Gastrocnemius medialis (tissue), 4 donors: ENCODE results near the gene TBX18. TPM values are rescaled to one million over a fixed set of nuclear protein-coding genes. Genes with fewer than 3 reads are reported as not detected.

ENCODE experiments used
- ATAC-seq, 2 donors: fragments of 150-250 bp; one replicate each; pipeline ENCODE4 v1.9.1; 2016
- DNase-seq, 2 donors: peaks; one replicate each; pipeline ENCODE4 v3.0.0-alpha.2; 2019
- H3K27ac ChIP-seq, 4 donors: fragments of 200-600 bp; sonication (generic); 1 replicate in 1 of 4; 2 replicates in 3 of 4; pipeline ENCODE4 v1.5.1; 2016 to 2018; ENCODE audit warnings: mild to moderate bottlenecking in 2 of 4, moderate library complexity in 1 of 4
- H3K27me3 ChIP-seq, 3 donors: fragments of 200-600 bp; sonication (generic) in 2 of 3; 1 replicate in 1 of 3; 2 replicates in 2 of 3; pipeline versions ENCODE4 v1.5.1 to v1.6.0; 2016 to 2019; ENCODE audit warnings: mild to moderate bottlenecking in 1 of 3, moderate library complexity in 1 of 3
- H3K36me3 ChIP-seq, 2 donors: fragments of 200-600 bp; sonication (generic) in 1 of 2; one replicate each; pipeline ENCODE4 v1.5.1; 2017 to 2018
- H3K4me1 ChIP-seq, 2 donors: fragments of 200-600 bp; sonication (generic) in 1 of 2; one replicate each; pipeline ENCODE4 v1.5.1; 2016 to 2017; ENCODE audit warnings: mild to moderate bottlenecking in 2 of 2
- H3K4me3 ChIP-seq, 4 donors: fragments of 200-600 bp; sonication (generic) in 3 of 4; 1 replicate in 1 of 4; 2 replicates in 3 of 4; pipeline ENCODE4 v1.5.1; 2016 to 2019; ENCODE audit warnings: mild to moderate bottlenecking in 2 of 4
- H3K9me3 ChIP-seq, 3 donors: fragments of 200-600 bp; sonication (generic) in 2 of 3; 1 replicate in 1 of 3; 2 replicates in 2 of 3; pipeline ENCODE4 v1.5.1; 2016 to 2019
- CTCF ChIP-seq, 5 experiments: fragments of 450-650 bp in 3 of 5; fragments of 200-600 bp in 2 of 5; sonication (generic) in 2 of 5; IDR thresholded peaks in 4 of 5; conservative IDR thresholded peaks in 1 of 5; 1 replicate in 4 of 5; 2 replicates in 1 of 5; pipeline ENCODE4 v1.5.1; 2016 to 2019; ENCODE audit warnings: antibody characterized with exemption in 5 of 5, mild to moderate bottlenecking in 3 of 5, moderate library complexity in 3 of 5
- POLR2A ChIP-seq, 2 donors: fragments of 450-650 bp; IDR thresholded peaks; one replicate each; pipeline ENCODE4 v1.6.1; 2017; ENCODE audit warnings: antibody characterized with exemption in 2 of 2, mild to moderate bottlenecking in 2 of 2, moderate library complexity in 2 of 2
- in situ Hi-C, 4 donors: fragments of 200-750 bp; cut with MboI; loops; one replicate each; pipeline versions ENCODE4 v1.15.0 to v1.8.0; 2017; ENCODE audit warnings: low sequenced_read_pairs in 4 of 4
- intact Hi-C: fragments of 100-400 bp; cut with DNase I; formaldehyde crosslinking; loops from one replicate; pipeline ENCODE4 v1.15.1; 2023; ENCODE audit warnings: low total_unique reads
- total RNA-seq, 4 donors: library from RNA; depleted of rRNA; stranded (reverse); fragments of >200 nt; gene quantifications; one replicate each; pipeline versions ENCODE4 v1.1.0 to v1.2.3, GENCODE V29; 2016

Gene TBX18
- total RNA-seq, 4 donors from 2014 or later = 1.0 to 1.7 (median 1.3) TPM

- DNase-seq (no peak), ATAC-seq (no peak)
- intact Hi-C loops = no loop called here
- Histone ChIP-seq H3K4me1 (no peaks in the 10 kb centered on the region), H3K27ac (no peak overlapping the region), H3K27me3 (no peaks in the 10 kb centered on the region), H3K36me3 (no peaks in the 10 kb centered on the region), H3K4me3 (no peak overlapping the region), H3K9me3 (no peaks in the 10 kb centered on the region)
- in situ Hi-C loops = no loop called here
- TF ChIP-seq CTCF (IDR thresholded peaks at IDR 0.05 in 4 of 5, conservative IDR thresholded peaks at IDR 0.05 in 1 of 5) (no peak), POLR2A (IDR thresholded peaks at IDR 0.05) (no peak)
These were observed 99.0 kb downstream of the TBX18 start for GRCh38 chr6:84665401-84665800.

GRCh38 chr6:84663866-84664265 is 100.5 kb downstream of the TBX18 start:
- no peak for ATAC-seq
- Histone ChIP-seq H3K36me3 (no peaks in the 10 kb centered on the region), H3K4me3 (no peak overlapping the region), H3K27ac (no peak overlapping the region), H3K27me3 (no peaks in the 10 kb centered on the region), H3K9me3 (no peaks in the 10 kb centered on the region), H3K4me1 (no peaks in the 10 kb centered on the region)
- intact Hi-C loops (no loop called here), in situ Hi-C loops (no loop called here)
- TF ChIP-seq POLR2A (IDR thresholded peaks at IDR 0.05) (no peak), CTCF (IDR thresholded peaks at IDR 0.05 in 4 of 5, conservative IDR thresholded peaks at IDR 0.05 in 1 of 5) (no peak)
- DNase-seq = no peak

- Histone ChIP-seq H3K4me3 (no peak overlapping the region), H3K36me3 (no peaks in the 10 kb centered on the region), H3K9me3 (no peaks in the 10 kb centered on the region), H3K4me1 (no peaks in the 10 kb centered on the region), H3K27ac (no peak overlapping the region), H3K27me3 (no peaks in the 10 kb centered on the region)
- intact Hi-C loops (no loop called here), in situ Hi-C loops (no loop called here)
- TF ChIP-seq POLR2A (IDR thresholded peaks at IDR 0.05) (no peak), CTCF (IDR thresholded peaks at IDR 0.05 in 4 of 5, conservative IDR thresholded peaks at IDR 0.05 in 1 of 5) (no peak)
- DNase-seq (no peak), ATAC-seq (no peak)
These were observed 106.9 kb downstream of the TBX18 start for GRCh38 chr6:84657486-84657885.

GRCh38 chr6:84657025-84657424 is 107.4 kb downstream of the TBX18 start:
- in situ Hi-C loops = no loop called here
- H3K36me3 ChIP-seq = no peaks in the 10 kb centered on the region
- intact Hi-C loops = no loop called here
- H3K4me3 ChIP-seq = no peak overlapping the region
- no peak for TF ChIP-seq POLR2A (IDR thresholded peaks at IDR 0.05)
- TF ChIP-seq CTCF (IDR thresholded peaks at IDR 0.05 in 4 of 5, conservative IDR thresholded peaks at IDR 0.05 in 1 of 5) = no peak
- DNase-seq (no peak), ATAC-seq (no peak)
- H3K27ac ChIP-seq = no peak overlapping the region
- no peaks in the 10 kb centered on the region for H3K9me3 ChIP-seq
- no peaks in the 10 kb centered on the region for H3K4me1 ChIP-seq
- H3K27me3 ChIP-seq = no peaks in the 10 kb centered on the region

GRCh38 chr6:84653027-84653551 is 111.3 kb downstream of the TBX18 start:
- no peaks in the 10 kb centered on the region for H3K36me3 ChIP-seq
- no peak for DNase-seq
- in situ Hi-C loops (no loop called here), intact Hi-C loops (no loop called here)
- no peaks in the 10 kb centered on the region for H3K27me3 ChIP-seq
- no peaks in the 10 kb centered on the region for H3K9me3 ChIP-seq
- no peak overlapping the region for H3K4me3 ChIP-seq
- TF ChIP-seq CTCF (IDR thresholded peaks at IDR 0.05 in 4 of 5, conservative IDR thresholded peaks at IDR 0.05 in 1 of 5) (no peak), POLR2A (IDR thresholded peaks at IDR 0.05) (no peak)
- no peak for ATAC-seq
- H3K27ac ChIP-seq = no peak overlapping the region
- no peaks in the 10 kb centered on the region for H3K4me1 ChIP-seq
